ES-I3 (cell line): ENCODE results near the gene STH.
"Not testable (repeated sequence)": the region's sequence is repeated elsewhere in the genome, so short reads cannot be mapped to it uniquely, and the experiment has no call there.

Experiments
- H3K36me3 ChIP-seq: 2 replicates; pipeline ENCODE4 v1.6.1; 2013; ENCODE audit warnings: mild to moderate bottlenecking, low read length, control low read depth, moderate library complexity; ENCODE audit not compliant: insufficient read depth
- H3K4me1 ChIP-seq: 2 replicates; pipeline ENCODE4 v1.6.1; 2013; ENCODE audit warnings: mild to moderate bottlenecking, control low read depth, low read length; ENCODE audit not compliant: insufficient read depth
- H3K9ac ChIP-seq: 2 replicates; pipeline ENCODE4 v1.6.1; 2013; ENCODE audit warnings: low read depth, mild to moderate bottlenecking, low read length, moderate library complexity
- H3K9me3 ChIP-seq: 2 replicates; pipeline ENCODE4 v1.6.1; 2013; ENCODE audit warnings: mild to moderate bottlenecking, low read length, moderate library complexity; ENCODE audit not compliant: control insufficient read depth, insufficient read depth

Gene STH

DNA sequence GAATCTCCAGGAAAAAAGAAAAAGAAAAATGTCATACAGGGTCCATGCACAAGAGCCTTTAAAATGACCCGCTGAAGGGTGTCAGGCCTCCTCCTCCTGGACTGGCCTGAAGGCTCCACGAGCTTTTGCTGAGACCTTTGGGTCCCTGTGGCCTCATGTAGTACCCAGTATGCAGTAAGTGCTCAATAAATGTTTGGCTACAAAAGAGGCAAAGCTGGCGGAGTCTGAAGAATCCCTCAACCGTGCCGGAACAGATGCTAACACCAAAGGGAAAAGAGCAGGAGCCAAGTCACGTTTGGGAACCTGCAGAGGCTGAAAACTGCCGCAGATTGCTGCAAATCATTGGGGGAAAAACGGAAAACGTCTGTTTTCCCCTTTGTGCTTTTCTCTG, 845 bp downstream of the STH start:
- no peaks in the 10 kb centered on the region for H3K9me3 ChIP-seq
- H3K36me3 ChIP-seq = no peaks in the 10 kb centered on the region
- H3K4me1 ChIP-seq = no peaks in the 10 kb centered on the region
- no peak overlapping the region for H3K9ac ChIP-seq

DNA sequence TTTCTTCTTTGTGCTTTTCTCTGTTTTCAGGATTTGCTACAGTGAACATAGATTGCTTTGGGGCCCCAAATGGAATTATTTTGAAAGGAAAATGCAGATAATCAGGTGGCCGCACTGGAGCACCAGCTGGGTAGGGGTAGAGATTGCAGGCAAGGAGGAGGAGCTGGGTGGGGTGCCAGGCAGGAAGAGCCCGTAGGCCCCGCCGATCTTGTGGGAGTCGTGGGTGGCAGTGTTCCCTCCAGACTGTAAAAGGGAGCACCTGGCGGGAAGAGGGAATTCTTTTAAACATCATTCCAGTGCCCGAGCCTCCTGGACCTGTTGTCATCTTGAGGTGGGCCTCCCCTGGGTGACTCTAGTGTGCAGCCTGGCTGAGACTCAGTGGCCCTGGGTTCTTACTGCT, 1.2 kb downstream of the STH start:
- H3K9ac ChIP-seq = no peak overlapping the region
- no peaks in the 10 kb centered on the region for H3K9me3 ChIP-seq

DNA sequence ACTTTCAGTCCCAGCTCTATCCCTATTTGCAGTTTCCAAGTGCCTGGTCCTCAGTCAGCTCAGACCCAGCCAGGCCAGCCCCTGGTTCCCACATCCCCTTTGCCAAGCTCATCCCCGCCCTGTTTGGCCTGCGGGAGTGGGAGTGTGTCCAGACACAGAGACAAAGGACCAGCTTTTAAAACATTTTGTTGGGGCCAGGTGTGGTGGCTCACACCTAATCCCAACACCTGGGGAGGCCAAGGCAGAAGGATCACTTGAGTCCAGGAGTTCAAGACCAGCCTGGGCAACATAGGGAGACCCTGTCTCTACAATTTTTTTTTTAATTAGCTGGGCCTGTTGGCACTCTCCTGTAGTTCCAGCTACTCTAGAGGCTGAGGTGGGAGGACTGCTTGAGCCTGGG, 1.7 kb downstream of the STH start:
- Histone ChIP-seq H3K9me3 (no peaks in the 10 kb centered on the region), H3K4me1 (no peaks in the 10 kb centered on the region), H3K36me3 (no peaks in the 10 kb centered on the region), H3K9ac (no peak overlapping the region)

More for the DNA sequence above, 1.2 kb downstream of the STH start:
- H3K4me1 ChIP-seq = no peaks in the 10 kb centered on the region
- no peaks in the 10 kb centered on the region for H3K36me3 ChIP-seq

DNA sequence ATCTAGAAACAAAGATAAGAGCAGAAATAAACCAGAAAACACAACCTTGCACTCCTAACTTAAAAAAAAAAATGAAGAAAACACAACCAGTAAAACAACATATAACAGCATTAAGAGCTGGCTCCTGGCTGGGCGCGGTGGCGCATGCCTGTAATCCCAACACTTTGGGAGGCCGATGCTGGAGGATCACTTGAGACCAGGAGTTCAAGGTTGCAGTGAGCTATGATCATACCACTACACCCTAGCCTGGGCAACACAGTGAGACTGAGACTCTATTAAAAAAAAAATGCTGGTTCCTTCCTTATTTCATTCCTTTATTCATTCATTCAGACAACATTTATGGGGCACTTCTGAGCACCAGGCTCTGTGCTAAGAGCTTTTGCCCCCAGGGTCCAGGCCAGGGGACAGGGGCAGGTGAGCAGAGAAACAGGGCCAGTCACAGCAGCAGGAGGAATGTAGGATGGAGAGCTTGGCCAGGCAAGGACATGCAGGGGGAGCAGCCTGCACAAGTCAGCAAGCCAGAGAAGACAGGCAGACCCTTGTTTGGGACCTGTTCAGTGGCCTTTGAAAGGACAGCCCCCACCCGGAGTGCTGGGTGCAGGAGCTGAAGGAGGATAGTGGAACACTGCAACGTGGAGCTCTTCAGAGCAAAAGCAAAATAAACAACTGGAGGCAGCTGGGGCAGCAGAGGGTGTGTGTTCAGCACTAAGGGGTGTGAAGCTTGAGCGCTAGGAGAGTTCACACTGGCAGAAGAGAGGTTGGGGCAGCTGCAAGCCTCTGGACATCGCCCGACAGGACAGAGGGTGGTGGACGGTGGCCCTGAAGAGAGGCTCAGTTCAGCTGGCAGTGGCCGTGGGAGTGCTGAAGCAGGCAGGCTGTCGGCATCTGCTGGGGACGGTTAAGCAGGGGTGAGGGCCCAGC, 2.6 kb downstream of the STH start:
- Histone ChIP-seq H3K9ac (no peak overlapping the region), H3K4me1 (no peaks in the 10 kb centered on the region), H3K9me3 (no peaks in the 10 kb centered on the region), H3K36me3 (no peaks in the 10 kb centered on the region)

DNA sequence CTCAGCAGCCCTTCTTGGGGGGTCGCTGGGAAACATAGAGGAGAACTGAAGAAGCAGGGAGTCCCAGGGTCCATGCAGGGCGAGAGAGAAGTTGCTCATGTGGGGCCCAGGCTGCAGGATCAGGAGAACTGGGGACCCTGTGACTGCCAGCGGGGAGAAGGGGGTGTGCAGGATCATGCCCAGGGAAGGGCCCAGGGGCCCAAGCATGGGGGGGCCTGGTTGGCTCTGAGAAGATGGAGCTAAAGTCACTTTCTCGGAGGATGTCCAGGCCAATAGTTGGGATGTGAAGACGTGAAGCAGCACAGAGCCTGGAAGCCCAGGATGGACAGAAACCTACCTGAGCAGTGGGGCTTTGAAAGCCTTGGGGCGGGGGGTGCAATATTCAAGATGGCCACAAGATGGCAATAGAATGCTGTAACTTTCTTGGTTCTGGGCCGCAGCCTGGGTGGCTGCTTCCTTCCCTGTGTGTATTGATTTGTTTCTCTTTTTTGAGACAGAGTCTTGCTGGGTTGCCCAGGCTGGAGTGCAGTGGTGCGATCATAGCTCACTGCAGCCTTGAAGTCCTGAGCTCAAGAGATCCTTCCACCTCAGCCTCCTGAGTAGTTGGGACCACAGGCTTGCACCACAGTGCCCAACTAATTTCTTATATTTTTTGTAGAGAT, 3.4 kb downstream of the STH start:
- Histone ChIP-seq H3K4me1 (no peaks in the 10 kb centered on the region), H3K9ac (no peak overlapping the region), H3K36me3 (no peaks in the 10 kb centered on the region), H3K9me3 (no peaks in the 10 kb centered on the region)

DNA sequence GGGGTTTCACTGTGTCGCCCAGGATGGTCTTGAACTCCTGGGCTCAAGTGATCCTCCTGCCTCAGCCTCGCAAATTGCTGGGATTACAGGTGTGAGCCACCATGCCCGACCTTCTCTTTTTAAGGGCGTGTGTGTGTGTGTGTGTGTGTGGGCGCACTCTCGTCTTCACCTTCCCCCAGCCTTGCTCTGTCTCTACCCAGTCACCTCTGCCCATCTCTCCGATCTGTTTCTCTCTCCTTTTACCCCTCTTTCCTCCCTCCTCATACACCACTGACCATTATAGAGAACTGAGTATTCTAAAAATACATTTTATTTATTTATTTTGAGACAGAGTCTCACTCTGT, 3.9 kb downstream of the STH start:
- H3K9ac ChIP-seq = no peak overlapping the region

DNA sequence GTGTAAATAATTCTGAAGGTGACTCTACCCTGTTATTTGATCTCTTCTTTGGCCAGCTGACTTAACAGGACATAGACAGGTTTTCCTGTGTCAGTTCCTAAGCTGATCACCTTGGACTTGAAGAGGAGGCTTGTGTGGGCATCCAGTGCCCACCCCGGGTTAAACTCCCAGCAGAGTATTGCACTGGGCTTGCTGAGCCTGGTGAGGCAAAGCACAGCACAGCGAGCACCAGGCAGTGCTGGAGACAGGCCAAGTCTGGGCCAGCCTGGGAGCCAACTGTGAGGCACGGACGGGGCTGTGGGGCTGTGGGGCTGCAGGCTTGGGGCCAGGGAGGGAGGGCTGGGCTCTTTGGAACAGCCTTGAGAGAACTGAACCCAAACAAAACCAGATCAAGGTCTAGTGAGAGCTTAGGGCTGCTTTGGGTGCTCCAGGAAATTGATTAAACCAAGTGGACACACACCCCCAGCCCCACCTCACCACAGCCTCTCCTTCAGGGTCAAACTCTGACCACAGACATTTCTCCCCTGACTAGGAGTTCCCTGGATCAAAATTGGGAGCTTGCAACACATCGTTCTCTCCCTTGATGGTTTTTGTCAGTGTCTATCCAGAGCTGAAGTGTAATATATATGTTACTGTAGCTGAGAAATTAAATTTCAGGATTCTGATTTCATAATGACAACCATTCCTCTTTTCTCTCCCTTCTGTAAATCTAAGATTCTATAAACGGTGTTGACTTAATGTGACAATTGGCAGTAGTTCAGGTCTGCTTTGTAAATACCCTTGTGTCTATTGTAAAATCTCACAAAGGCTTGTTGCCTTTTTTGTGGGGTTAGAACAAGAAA, 5.1 kb downstream of the STH start:
- Histone ChIP-seq H3K4me1 (no peaks in the 10 kb centered on the region), H3K36me3 (no peaks in the 10 kb centered on the region), H3K9ac (no peak overlapping the region), H3K9me3 (no peaks in the 10 kb centered on the region)

More for the DNA sequence above, 3.9 kb downstream of the STH start:
- H3K4me1 ChIP-seq = no peaks in the 10 kb centered on the region
- no peaks in the 10 kb centered on the region for H3K36me3 ChIP-seq
- no peaks in the 10 kb centered on the region for H3K9me3 ChIP-seq

DNA sequence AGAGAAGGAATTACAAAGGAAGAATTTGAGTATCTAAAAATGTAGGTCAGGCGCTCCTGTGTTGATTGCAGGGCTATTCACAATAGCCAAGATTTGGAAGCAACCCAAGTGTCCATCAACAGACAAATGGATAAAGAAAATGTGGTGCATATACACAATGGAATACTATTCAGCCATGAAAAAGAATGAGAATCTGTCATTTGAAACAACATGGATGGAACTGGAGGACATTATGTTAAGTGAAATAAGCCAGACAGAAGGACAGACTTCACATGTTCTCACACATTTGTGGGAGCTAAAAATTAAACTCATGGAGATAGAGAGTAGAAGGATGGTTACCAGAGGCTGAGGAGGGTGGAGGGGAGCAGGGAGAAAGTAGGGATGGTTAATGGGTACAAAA, 7.0 kb downstream of the STH start:
- not testable (repeated sequence) for H3K9me3 ChIP-seq, H3K4me1 ChIP-seq, H3K9ac ChIP-seq, H3K36me3 ChIP-seq

DNA sequence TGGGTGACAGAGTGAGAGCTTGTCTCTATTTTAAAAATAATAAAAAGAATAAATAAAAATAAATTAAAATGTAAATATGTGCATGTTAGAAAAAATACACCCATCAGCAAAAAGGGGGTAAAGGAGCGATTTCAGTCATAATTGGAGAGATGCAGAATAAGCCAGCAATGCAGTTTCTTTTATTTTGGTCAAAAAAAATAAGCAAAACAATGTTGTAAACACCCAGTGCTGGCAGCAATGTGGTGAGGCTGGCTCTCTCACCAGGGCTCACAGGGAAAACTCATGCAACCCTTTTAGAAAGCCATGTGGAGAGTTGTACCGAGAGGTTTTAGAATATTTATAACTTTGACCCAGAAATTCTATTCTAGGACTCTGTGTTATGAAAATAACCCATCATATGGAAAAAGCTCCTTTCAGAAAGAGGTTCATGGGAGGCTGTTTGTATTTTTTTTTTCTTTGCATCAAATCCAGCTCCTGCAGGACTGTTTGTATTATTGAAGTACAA, 8.5 kb downstream of the STH start:
- Histone ChIP-seq H3K36me3 (no peaks in the 10 kb centered on the region), H3K9me3 (no peaks in the 10 kb centered on the region), H3K4me1 (no peaks in the 10 kb centered on the region), H3K9ac (no peak overlapping the region)

DNA sequence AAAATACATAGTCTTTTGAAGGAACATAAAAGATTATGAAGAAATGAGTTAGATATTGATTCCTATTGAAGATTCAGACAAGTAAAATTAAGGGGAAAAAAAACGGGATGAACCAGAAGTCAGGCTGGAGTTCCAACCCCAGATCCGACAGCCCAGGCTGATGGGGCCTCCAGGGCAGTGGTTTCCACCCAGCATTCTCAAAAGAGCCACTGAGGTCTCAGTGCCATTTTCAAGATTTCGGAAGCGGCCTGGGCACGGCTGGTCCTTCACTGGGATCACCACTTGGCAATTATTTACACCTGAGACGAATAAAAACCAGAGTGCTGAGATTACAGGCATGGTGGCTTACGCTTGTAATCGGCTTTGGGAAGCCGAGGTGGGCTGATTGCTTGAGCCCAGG, 9.5 kb downstream of the STH start:
- Histone ChIP-seq H3K36me3 (no peaks in the 10 kb centered on the region), H3K4me1 (no peaks in the 10 kb centered on the region), H3K9me3 (no peaks in the 10 kb centered on the region), H3K9ac (no peak overlapping the region)

DNA sequence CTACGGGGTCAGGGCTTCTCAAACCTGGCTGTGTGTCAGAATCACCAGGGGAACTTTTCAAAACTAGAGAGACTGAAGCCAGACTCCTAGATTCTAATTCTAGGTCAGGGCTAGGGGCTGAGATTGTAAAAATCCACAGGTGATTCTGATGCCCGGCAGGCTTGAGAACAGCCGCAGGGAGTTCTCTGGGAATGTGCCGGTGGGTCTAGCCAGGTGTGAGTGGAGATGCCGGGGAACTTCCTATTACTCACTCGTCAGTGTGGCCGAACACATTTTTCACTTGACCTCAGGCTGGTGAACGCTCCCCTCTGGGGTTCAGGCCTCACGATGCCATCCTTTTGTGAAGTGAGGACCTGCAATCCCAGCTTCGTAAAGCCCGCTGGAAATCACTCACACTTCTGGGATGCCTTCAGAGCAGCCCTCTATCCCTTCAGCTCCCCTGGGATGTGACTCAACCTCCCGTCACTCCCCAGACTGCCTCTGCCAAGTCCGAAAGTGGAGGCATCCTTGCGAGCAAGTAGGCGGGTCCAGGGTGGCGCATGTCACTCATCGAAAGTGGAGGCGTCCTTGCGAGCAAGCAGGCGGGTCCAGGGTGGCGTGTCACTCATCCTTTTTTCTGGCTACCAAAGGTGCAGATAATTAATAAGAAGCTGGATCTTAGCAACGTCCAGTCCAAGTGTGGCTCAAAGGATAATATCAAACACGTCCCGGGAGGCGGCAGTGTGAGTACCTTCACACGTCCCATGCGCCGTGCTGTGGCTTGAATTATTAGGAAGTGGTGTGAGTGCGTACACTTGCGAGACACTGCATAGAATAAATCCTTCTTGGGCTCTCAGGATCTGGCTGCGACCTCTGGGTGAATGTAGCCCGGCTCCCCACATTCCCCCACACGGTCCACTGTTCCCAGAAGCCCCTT, 10.9 kb downstream of the STH start:
- Histone ChIP-seq H3K36me3 (no peaks in the 10 kb centered on the region), H3K9ac (no peak overlapping the region), H3K9me3 (no peaks in the 10 kb centered on the region), H3K4me1 (no peaks in the 10 kb centered on the region)

DNA sequence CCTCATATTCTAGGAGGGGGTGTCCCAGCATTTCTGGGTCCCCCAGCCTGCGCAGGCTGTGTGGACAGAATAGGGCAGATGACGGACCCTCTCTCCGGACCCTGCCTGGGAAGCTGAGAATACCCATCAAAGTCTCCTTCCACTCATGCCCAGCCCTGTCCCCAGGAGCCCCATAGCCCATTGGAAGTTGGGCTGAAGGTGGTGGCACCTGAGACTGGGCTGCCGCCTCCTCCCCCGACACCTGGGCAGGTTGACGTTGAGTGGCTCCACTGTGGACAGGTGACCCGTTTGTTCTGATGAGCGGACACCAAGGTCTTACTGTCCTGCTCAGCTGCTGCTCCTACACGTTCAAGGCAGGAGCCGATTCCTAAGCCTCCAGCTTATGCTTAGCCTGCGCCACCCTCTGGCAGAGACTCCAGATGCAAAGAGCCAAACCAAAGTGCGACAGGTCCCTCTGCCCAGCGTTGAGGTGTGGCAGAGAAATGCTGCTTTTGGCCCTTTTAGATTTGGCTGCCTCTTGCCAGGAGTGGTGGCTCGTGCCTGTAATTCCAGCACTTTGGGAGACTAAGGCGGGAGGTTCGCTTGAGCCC, 11.6 kb downstream of the STH start:
- H3K36me3 ChIP-seq = no peaks in the 10 kb centered on the region
- H3K4me1 ChIP-seq = no peaks in the 10 kb centered on the region
- H3K9me3 ChIP-seq = no peaks in the 10 kb centered on the region
- no peak overlapping the region for H3K9ac ChIP-seq

DNA sequence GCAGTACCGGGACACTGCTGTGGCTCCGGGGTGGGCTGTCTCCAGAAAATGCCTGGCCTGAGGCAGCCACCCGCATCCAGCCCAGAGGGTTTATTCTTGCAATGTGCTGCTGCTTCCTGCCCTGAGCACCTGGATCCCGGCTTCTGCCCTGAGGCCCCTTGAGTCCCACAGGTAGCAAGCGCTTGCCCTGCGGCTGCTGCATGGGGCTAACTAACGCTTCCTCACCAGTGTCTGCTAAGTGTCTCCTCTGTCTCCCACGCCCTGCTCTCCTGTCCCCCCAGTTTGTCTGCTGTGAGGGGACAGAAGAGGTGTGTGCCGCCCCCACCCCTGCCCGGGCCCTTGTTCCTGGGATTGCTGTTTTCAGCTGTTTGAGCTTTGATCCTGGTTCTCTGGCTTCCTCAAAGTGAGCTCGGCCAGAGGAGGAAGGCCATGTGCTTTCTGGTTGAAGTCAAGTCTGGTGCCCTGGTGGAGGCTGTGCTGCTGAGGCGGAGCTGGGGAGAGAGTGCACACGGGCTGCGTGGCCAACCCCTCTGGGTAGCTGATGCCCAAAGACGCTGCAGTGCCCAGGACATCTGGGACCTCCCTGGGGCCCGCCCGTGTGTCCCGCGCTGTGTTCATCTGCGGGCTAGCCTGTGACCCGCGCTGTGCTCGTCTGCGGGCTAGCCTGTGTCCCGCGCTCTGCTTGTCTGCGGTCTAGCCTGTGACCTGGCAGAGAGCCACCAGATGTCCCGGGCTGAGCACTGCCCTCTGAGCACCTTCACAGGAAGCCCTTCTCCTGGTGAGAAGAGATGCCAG, 12.9 kb downstream of the STH start:
- Histone ChIP-seq H3K9me3 (no peaks in the 10 kb centered on the region), H3K9ac (no peak overlapping the region), H3K36me3 (no peaks in the 10 kb centered on the region), H3K4me1 (no peaks in the 10 kb centered on the region)
